ENCODE results near the gene CRB2.

DNA sequence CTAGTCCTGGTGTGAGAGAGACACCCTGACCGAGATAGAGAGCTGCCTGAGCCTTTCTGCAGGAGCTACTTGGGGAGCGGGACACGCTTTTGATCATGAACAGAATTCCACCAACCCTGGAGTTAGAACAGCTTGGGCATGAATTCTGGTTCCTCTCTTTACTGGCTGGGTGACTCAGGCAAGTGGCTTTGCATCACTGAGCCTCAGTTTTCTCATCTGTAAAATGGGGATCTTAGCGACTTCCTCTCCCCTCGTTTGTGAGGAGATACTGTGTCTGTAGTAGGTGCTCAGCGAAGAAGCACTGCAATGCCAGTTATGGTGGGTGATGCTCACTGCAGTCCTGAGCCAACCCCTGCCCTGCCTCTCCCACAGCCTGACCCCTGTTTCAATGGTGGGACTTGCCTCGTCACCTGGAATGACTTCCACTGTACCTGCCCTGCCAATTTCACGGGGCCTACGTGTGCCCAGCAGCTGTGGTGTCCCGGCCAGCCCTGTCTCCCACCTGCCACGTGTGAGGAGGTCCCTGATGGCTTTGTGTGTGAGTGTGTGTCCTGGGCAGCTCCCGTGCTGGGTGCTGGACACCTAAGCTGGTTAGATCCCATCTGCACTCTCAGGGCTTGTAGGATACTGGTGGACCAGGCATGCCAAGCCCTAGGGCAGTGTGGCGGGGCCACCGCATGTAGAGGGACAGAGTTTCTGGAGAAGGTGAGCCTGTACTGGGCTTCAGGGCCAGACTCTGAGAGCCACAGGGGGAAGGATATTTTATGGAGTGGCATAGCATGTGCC lies 16.0 kb downstream of the CRB2 start:
- TF ChIP-seq, protein P1, sequence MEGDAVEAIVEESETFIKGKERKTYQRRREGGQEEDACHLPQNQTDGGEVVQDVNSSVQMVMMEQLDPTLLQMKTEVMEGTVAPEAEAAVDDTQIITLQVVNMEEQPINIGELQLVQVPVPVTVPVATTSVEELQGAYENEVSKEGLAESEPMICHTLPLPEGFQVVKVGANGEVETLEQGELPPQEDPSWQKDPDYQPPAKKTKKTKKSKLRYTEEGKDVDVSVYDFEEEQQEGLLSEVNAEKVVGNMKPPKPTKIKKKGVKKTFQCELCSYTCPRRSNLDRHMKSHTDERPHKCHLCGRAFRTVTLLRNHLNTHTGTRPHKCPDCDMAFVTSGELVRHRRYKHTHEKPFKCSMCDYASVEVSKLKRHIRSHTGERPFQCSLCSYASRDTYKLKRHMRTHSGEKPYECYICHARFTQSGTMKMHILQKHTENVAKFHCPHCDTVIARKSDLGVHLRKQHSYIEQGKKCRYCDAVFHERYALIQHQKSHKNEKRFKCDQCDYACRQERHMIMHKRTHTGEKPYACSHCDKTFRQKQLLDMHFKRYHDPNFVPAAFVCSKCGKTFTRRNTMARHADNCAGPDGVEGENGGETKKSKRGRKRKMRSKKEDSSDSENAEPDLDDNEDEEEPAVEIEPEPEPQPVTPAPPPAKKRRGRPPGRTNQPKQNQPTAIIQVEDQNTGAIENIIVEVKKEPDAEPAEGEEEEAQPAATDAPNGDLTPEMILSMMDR (IDR thresholded peaks at IDR 0.05; ENCODE audit: insufficient read depth, low read length) = no peak
- no peak for TF ChIP-seq SPI1 (IDR thresholded peaks at IDR 0.05; ENCODE audit: borderline replicate concordance, low read depth)
- no peak for TF ChIP-seq GABPA (IDR thresholded peaks at IDR 0.05; ENCODE audit: low read depth)
- no peak for TF ChIP-seq POLR2AphosphoS5 (IDR thresholded peaks at IDR 0.05; ENCODE audit: low read depth)
- TF ChIP-seq, protein P2, sequence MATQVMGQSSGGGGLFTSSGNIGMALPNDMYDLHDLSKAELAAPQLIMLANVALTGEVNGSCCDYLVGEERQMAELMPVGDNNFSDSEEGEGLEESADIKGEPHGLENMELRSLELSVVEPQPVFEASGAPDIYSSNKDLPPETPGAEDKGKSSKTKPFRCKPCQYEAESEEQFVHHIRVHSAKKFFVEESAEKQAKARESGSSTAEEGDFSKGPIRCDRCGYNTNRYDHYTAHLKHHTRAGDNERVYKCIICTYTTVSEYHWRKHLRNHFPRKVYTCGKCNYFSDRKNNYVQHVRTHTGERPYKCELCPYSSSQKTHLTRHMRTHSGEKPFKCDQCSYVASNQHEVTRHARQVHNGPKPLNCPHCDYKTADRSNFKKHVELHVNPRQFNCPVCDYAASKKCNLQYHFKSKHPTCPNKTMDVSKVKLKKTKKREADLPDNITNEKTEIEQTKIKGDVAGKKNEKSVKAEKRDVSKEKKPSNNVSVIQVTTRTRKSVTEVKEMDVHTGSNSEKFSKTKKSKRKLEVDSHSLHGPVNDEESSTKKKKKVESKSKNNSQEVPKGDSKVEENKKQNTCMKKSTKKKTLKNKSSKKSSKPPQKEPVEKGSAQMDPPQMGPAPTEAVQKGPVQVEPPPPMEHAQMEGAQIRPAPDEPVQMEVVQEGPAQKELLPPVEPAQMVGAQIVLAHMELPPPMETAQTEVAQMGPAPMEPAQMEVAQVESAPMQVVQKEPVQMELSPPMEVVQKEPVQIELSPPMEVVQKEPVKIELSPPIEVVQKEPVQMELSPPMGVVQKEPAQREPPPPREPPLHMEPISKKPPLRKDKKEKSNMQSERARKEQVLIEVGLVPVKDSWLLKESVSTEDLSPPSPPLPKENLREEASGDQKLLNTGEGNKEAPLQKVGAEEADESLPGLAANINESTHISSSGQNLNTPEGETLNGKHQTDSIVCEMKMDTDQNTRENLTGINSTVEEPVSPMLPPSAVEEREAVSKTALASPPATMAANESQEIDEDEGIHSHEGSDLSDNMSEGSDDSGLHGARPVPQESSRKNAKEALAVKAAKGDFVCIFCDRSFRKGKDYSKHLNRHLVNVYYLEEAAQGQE (IDR thresholded peaks at IDR 0.05; ENCODE audit: insufficient replicate concordance, low read depth) = no peak
